Glutamatergic neuron (in vitro differentiated cells): Measurements from ENCODE around the gene PRH2. TPM values are rescaled to one million over a fixed set of nuclear protein-coding genes. Genes with fewer than 3 reads are reported as not detected.

Experiments used
- DNase-seq: peaks from one replicate; pipeline ENCODE4 v3.0.0; 2022
- H3K27ac Mint-ChIP-seq: one replicate; pipeline ENCODE4 v1.8.0; 2020; ENCODE audit warnings: mild to moderate bottlenecking, mixed read lengths, inconsistent platforms; ENCODE audit not compliant: unreplicated experiment
- H3K27me3 Mint-ChIP-seq: one replicate; pipeline ENCODE4 v1.8.0; 2020; ENCODE audit warnings: mild to moderate bottlenecking, moderate library complexity, mixed read lengths, inconsistent platforms; ENCODE audit not compliant: unreplicated experiment
- H3K36me3 Mint-ChIP-seq: one replicate; pipeline ENCODE4 v1.8.0; 2020; ENCODE audit warnings: mild to moderate bottlenecking, mixed read lengths, inconsistent platforms; ENCODE audit not compliant: unreplicated experiment
- H3K4me1 Mint-ChIP-seq: one replicate; pipeline ENCODE4 v1.8.0; 2020; ENCODE audit warnings: mild to moderate bottlenecking, low read depth, mixed read lengths, inconsistent platforms; ENCODE audit not compliant: unreplicated experiment
- H3K4me3 Mint-ChIP-seq: one replicate; pipeline ENCODE4 v1.8.0; 2020; ENCODE audit warnings: mild to moderate bottlenecking, mixed read lengths, inconsistent platforms; ENCODE audit not compliant: unreplicated experiment
- H3K9me3 Mint-ChIP-seq: one replicate; pipeline ENCODE4 v1.8.0; 2020; ENCODE audit warnings: mild to moderate bottlenecking, moderate library complexity, mixed read lengths, inconsistent platforms; ENCODE audit not compliant: unreplicated experiment
- CTCF ChIP-seq: fragments of 200-600 bp; sonication (generic); IDR thresholded peaks from one replicate; pipeline ENCODE4 v1.5.0; 2021; ENCODE audit not compliant: partially characterized antibody, unreplicated experiment
- total RNA-seq: library from RNA; stranded (reverse); fragmentation: NEBNext Ultra II Directional; extraction: Animal tissue kit (Norgen Biotek cat#: 25700); gene quantifications from one replicate; pipeline ENCODE4 v1.2.1, GENCODE V29; 2021; ENCODE audit not compliant: unreplicated experiment

The PRH2 gene
- total RNA-seq, 1 donor from 2014 or later, result not detected

- no peak for DNase-seq
- peaks cover 4% of the 10 kb centered on the region for H3K4me1 Mint-ChIP-seq
- no peaks in the 10 kb centered on the region for H3K27me3 Mint-ChIP-seq
- no peak within 1 kb of the TSS for H3K4me3 Mint-ChIP-seq
- H3K36me3 Mint-ChIP-seq, result no peaks in the 10 kb centered on the region
- H3K27ac Mint-ChIP-seq, result no peak within 1 kb of the TSS
- no peaks in the 10 kb centered on the region for H3K9me3 Mint-ChIP-seq
- no peak for TF ChIP-seq CTCF
Measured at GRCh38 chr12:10939163-10939562, 10.1 kb downstream of the PRH2 start, which contains the start of gene TAS2R14. TSS of gene TAS2R14 (minus strand) at chr12:10939263. CDS start at chr12:10939207, 56 bp downstream.

GRCh38 chr12:10940389-10940788 is 11.4 kb downstream of the PRH2 start:
- Mint-ChIP-seq H3K27me3 (no peaks in the 10 kb centered on the region), H3K27ac (no peak overlapping the region), H3K36me3 (peaks cover 6% of the 10 kb centered on the region), H3K4me1 (peaks cover 4% of the 10 kb centered on the region), H3K9me3 (no peaks in the 10 kb centered on the region), H3K4me3 (no peak overlapping the region)
- no peak for DNase-seq
- no peak for TF ChIP-seq CTCF

- TF ChIP-seq CTCF, result no peak
- Mint-ChIP-seq H3K27me3 (no peaks in the 10 kb centered on the region), H3K36me3 (peaks cover 6% of the 10 kb centered on the region), H3K4me3 (no peak overlapping the region), H3K4me1 (peaks cover 4% of the 10 kb centered on the region), H3K27ac (no peak overlapping the region), H3K9me3 (peaks cover 3% of the 10 kb centered on the region)
- no peak for DNase-seq
Measured at GRCh38 chr12:10941369-10941768, 12.3 kb downstream of the PRH2 start.

GRCh38 chr12:10941916-10942607 is 13.0 kb downstream of the PRH2 start:
- Mint-ChIP-seq H3K36me3 (peaks cover 13% of the 10 kb centered on the region), H3K27me3 (peaks cover under 1% of the 10 kb centered on the region), H3K27ac (no peak overlapping the region), H3K4me3 (no peak overlapping the region), H3K9me3 (peaks cover 5% of the 10 kb centered on the region), H3K4me1 (peaks cover 4% of the 10 kb centered on the region)
- TF ChIP-seq CTCF, result no peak
- no peak for DNase-seq

- H3K9me3 Mint-ChIP-seq, result peaks cover 5% of the 10 kb centered on the region
- H3K4me3 Mint-ChIP-seq, result no peak overlapping the region
- DNase-seq, result no peak
- peaks cover 19% of the 10 kb centered on the region for H3K36me3 Mint-ChIP-seq
- no peak for TF ChIP-seq CTCF
- no peak overlapping the region for H3K27ac Mint-ChIP-seq
- peaks cover 4% of the 10 kb centered on the region for H3K4me1 Mint-ChIP-seq
- H3K27me3 Mint-ChIP-seq, result peaks cover 1% of the 10 kb centered on the region
Measured at GRCh38 chr12:10943167-10943566, 14.1 kb downstream of the PRH2 start.
